GM23248 (cell line): ENCODE measurements around the gene PEX6. TPM values are rescaled to one million over a fixed set of nuclear protein-coding genes. Genes with fewer than 3 reads are reported as not detected.
A peak's percentile ranks its signal among the peaks of the same experiment; 100 is the strongest.

Source experiments
- DNase-seq: peaks from one replicate; pipeline ENCODE4 v3.0.0-alpha.2; 2015
- H2AFZ ChIP-seq: fragments of 200-600 bp; sonication (generic); 2 replicates; pipeline ENCODE4 v1.6.1; 2016; ENCODE audit warnings: antibody characterized with exemption
- H3F3A ChIP-seq: fragments of 200-600 bp; sonication (generic); 2 replicates; pipeline ENCODE4 v1.6.1; 2016; ENCODE audit warnings: mild to moderate bottlenecking, antibody characterized with exemption, mixed run types; ENCODE audit not compliant: insufficient read depth
- H3K27ac ChIP-seq: fragments of 200-600 bp; sonication (generic); 2 replicates; pipeline ENCODE4 v1.5.1; 2016; ENCODE audit warnings: mild to moderate bottlenecking
- H3K27me3 ChIP-seq: fragments of 200-600 bp; sonication (generic); replicated peaks from 2 replicates; pipeline ENCODE4 v1.6.1; 2016; ENCODE audit warnings: mild to moderate bottlenecking; ENCODE audit not compliant: insufficient read depth
- H3K36me3 ChIP-seq: fragments of 200-600 bp; sonication (generic); 2 replicates; pipeline ENCODE4 v1.6.1; 2016; ENCODE audit warnings: low read depth, mild to moderate bottlenecking
- H3K4me1 ChIP-seq: fragments of 200-600 bp; sonication (generic); 2 replicates; pipeline ENCODE4 v1.6.1; 2016; ENCODE audit warnings: mild to moderate bottlenecking; ENCODE audit not compliant: insufficient read depth
- H3K4me2 ChIP-seq: fragments of 200-600 bp; sonication (generic); one replicate; pipeline ENCODE4 v1.6.1; 2016; ENCODE audit warnings: mild to moderate bottlenecking; ENCODE audit not compliant: unreplicated experiment
- H3K4me3 ChIP-seq: fragments of 200-600 bp; sonication (generic); 2 replicates; pipeline ENCODE4 v1.5.1; 2016; ENCODE audit warnings: mild to moderate bottlenecking
- H3K79me2 ChIP-seq: fragments of 200-600 bp; sonication (generic); 2 replicates; pipeline ENCODE4 v1.6.1; 2016; ENCODE audit warnings: mild to moderate bottlenecking; ENCODE audit not compliant: insufficient read depth
- H3K9ac ChIP-seq: fragments of 200-600 bp; sonication (generic); 2 replicates; pipeline ENCODE4 v1.6.1; 2016; ENCODE audit warnings: mild to moderate bottlenecking
- H3K9me2 ChIP-seq: fragments of 200-600 bp; sonication (generic); 2 replicates; pipeline ENCODE4 v1.6.1; 2016; ENCODE audit warnings: mixed run types, mild to moderate bottlenecking, moderate library complexity; ENCODE audit not compliant: insufficient read depth
- H3K9me3 ChIP-seq: fragments of 200-600 bp; sonication (generic); one replicate; pipeline ENCODE4 v1.6.1; 2017; ENCODE audit warnings: low read depth
- H4K20me1 ChIP-seq: fragments of 200-600 bp; sonication (generic); 2 replicates; pipeline ENCODE4 v1.6.0; 2016; ENCODE audit not compliant: insufficient read depth
- EZH2 ChIP-seq: fragments of 200-600 bp; sonication (generic); IDR thresholded peaks from 2 replicates; pipeline ENCODE4 v1.6.1; 2018; ENCODE audit warnings: antibody characterized with exemption, mild to moderate bottlenecking; ENCODE audit not compliant: insufficient read depth, poor library complexity, severe bottlenecking
- EZH2phosphoT487 ChIP-seq: fragments of 200-600 bp; sonication (generic); IDR thresholded peaks from 2 replicates; pipeline ENCODE4 v1.6.1; 2018; ENCODE audit warnings: antibody characterized with exemption, moderate library complexity, mild to moderate bottlenecking, low read depth; ENCODE audit not compliant: insufficient read depth
- WGBS, 2 experiments: methylation state at CpG; one replicate each; pipeline ENCODE4 v1.1.6; 2015 to 2017; ENCODE audit warnings: low lambda C conversion rate in 2 of 2, low coverage in 1 of 2; ENCODE audit errors: missing lambda C conversion rate in 2 of 2; 5-methylcytosine and 5-hydroxymethylcytosine counted together
- in situ Hi-C: fragments of 300-500 bp; cut with MboI; formaldehyde crosslinking; loops from 2 replicates; pipeline ENCODE4 v1.15.0; 2020
- polyA plus RNA-seq: library from polyadenylated mRNA; unstranded; fragments of >200 nt; fragmentation: Nextera tagmentation; extraction: Ambion mirVana; gene quantifications from 2 replicates; pipeline ENCODE4 v1.2.1, GENCODE V29; 2016
- total RNA-seq: library from RNA; depleted of rRNA; stranded (reverse); fragments of >200 nt; shearing (Covaris generic); gene quantifications from 2 replicates; pipeline ENCODE4 v1.2.3, GENCODE V29; 2014

PEX6 gene
- total and polyA plus RNA-seq, 2 experiments from 2014 or later = 12.5 to 44.2 TPM

GRCh38 chr6:42996513-42996912 is 17.5 kb upstream of the PEX6 start:
- Histone ChIP-seq H3K4me3 (no peak overlapping the region), H3K27me3 (no peaks in the 10 kb centered on the region), H3K36me3 (no peaks in the 10 kb centered on the region; the same call in 1 of the 2 replicates), H4K20me1 (no peaks in the 10 kb centered on the region), H3K9me2 (no peaks in the 10 kb centered on the region), H3K9me3 (no peaks in the 10 kb centered on the region), H3K4me1 (0 out of 2 replicates have a peak, but pooled peaks cover 3% of the 10 kb centered on the region), H3K9ac (no peak overlapping the region), H3K79me2 (peaks cover 36% of the 10 kb centered on the region), H3F3A (no peaks in the 10 kb centered on the region; the same call in 1 of the 2 replicates), H3K4me2 (no peak overlapping the region), H2AFZ (no peak overlapping the region), H3K27ac (no peak overlapping the region)
- in situ Hi-C loops = no loop called here
- no peak for TF ChIP-seq EZH2phosphoT487
- DNase-seq = no peak

DNA sequence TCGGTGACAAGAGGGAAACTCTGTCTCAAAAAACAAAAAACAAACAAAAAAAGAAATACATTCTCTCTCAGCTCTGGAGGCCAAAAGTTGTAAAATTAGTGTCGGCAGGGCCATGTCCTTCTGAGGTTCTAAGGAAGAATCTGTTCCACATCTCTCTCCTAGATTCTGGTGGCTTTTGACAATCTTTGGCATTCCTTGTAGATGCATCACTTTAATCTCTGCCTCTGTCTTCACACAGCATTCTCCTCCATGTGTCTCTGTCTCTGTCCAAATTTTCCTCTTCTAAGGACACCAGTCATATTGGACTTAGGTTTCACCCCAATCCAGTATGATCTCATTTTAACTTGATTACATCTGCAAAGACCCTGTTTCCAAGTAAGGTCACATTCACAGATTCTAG is 14.5 kb upstream of the PEX6 start:
- DNase-seq = peak; percentile 28
- no peaks in the 10 kb centered on the region for H4K20me1 ChIP-seq
- TF ChIP-seq EZH2phosphoT487 (no peak), EZH2 (no peak)
- no peak overlapping the region for H3K4me2 ChIP-seq
- no peaks in the 10 kb centered on the region; the same call in 1 of the 2 replicates for H3K36me3 ChIP-seq
- H2AFZ ChIP-seq = no peak overlapping the region
- no peaks in the 10 kb centered on the region for H3K9me3 ChIP-seq
- H3K27me3 ChIP-seq = no peaks in the 10 kb centered on the region
- H3F3A ChIP-seq = no peaks in the 10 kb centered on the region; the same call in 1 of the 2 replicates
- in situ Hi-C loops = no loop called here
- WGBS, 2 experiments = 64 to 78% methylated on average over 2 of the region's 2 CpGs
- H3K4me3 ChIP-seq = no peak overlapping the region
- H3K27ac ChIP-seq = no peak overlapping the region
- H3K4me1 ChIP-seq = 0 out of 2 replicates have a peak, but pooled peaks cover 3% of the 10 kb centered on the region
- no peak overlapping the region for H3K9ac ChIP-seq
- peaks cover 34% of the 10 kb centered on the region for H3K79me2 ChIP-seq
- H3K9me2 ChIP-seq = no peaks in the 10 kb centered on the region

- peaks cover 23% of the 10 kb centered on the region for H3K4me1 ChIP-seq
- H3F3A ChIP-seq = no peaks in the 10 kb centered on the region
- 84 to 88% methylated on average over 5 of the region's 5 CpGs for WGBS, 2 experiments
- H3K79me2 ChIP-seq = peaks cover 60% of the 10 kb centered on the region
- H3K36me3 ChIP-seq = no peaks in the 10 kb centered on the region; the same call in 1 of the 2 replicates
- in situ Hi-C loops = no loop called here
- H3K9ac ChIP-seq = no peak overlapping the region
- no peak for DNase-seq
- no peaks in the 10 kb centered on the region for H4K20me1 ChIP-seq
- H3K27me3 ChIP-seq = no peaks in the 10 kb centered on the region
- H3K4me2 ChIP-seq = no peak overlapping the region
- H3K9me2 ChIP-seq = no peaks in the 10 kb centered on the region
- H3K9me3 ChIP-seq = no peaks in the 10 kb centered on the region
- H3K4me3 ChIP-seq = no peak overlapping the region
- no peak overlapping the region for H3K27ac ChIP-seq
- TF ChIP-seq EZH2 (no peak), EZH2phosphoT487 (no peak)
- H2AFZ ChIP-seq = no peak overlapping the region
Measured at GRCh38 chr6:42989923-42990322, 10.9 kb upstream of the PEX6 start.

DNA sequence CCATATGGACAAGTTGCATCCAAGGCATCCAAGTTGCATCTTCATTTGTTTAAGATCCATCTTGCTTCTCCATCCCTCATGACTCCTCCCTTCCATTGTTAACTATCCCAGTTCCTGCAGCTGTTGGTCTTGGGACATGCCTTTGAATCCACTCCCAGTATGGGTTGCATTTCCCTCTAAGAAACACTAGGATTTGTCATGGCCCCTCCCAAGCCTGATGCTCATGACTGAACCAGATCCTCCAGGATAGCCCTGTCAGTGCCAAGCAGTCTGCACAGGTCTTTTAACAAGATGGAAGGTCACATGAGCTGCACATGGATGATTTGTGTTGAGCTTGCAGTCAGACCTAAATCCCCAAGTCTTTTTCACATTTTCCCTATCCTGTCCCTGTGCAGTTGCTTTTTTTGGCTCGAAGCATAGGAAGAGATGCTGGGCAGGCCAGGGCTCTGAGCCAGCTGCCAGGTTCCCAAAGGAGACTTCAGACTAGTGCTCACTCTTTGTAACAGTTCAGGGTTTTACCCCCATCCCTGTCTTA is 9.6 kb upstream of the PEX6 start:
- in situ Hi-C loops = no loop called here
- H3K9ac ChIP-seq = no peak overlapping the region
- peak; percentile 57 for DNase-seq
- no peak overlapping the region for H3K4me2 ChIP-seq
- H3K79me2 ChIP-seq = peaks cover 62% of the 10 kb centered on the region
- peaks cover 23% of the 10 kb centered on the region for H3K4me1 ChIP-seq
- H2AFZ ChIP-seq = no peak overlapping the region
- H3K27ac ChIP-seq = no peak overlapping the region
- H3K27me3 ChIP-seq = no peaks in the 10 kb centered on the region
- no peaks in the 10 kb centered on the region; the same call in 1 of the 2 replicates for H3K36me3 ChIP-seq
- 52 to 60% methylated on average over 1 of the region's 1 CpG for WGBS, 2 experiments
- no peaks in the 10 kb centered on the region for H4K20me1 ChIP-seq
- TF ChIP-seq EZH2phosphoT487 (no peak), EZH2 (no peak)
- H3K9me2 ChIP-seq = no peaks in the 10 kb centered on the region
- H3K4me3 ChIP-seq = no peak overlapping the region
- no peaks in the 10 kb centered on the region for H3K9me3 ChIP-seq
- H3F3A ChIP-seq = 0 out of 2 replicates have a peak, but pooled peaks cover 5% of the 10 kb centered on the region
